Spleen (tissue), 7 donors: Measurements from ENCODE around the gene IL21R.

Source experiments
- CTCF ChIP-seq, 11 experiments: fragments of 200-600 bp in 7 of 11; fragments of 450-650 bp in 4 of 11; sonication (generic) in 4 of 11; IDR thresholded peaks in 8 of 11; conservative IDR thresholded peaks in 3 of 11; 1 replicate in 7 of 11; 2 replicates in 4 of 11; pipeline versions ENCODE4 v1.4.0 to v1.8.0; 2016 to 2021; ENCODE audit warnings: antibody characterized with exemption in 11 of 11, inconsistent platforms in 4 of 11, mild to moderate bottlenecking in 1 of 11
- POLR2A ChIP-seq, 3 donors: fragments of 450-650 bp; IDR thresholded peaks; one replicate each; pipeline ENCODE4 v1.5.1; 2017; ENCODE audit warnings: antibody characterized with exemption in 3 of 3, mild to moderate bottlenecking in 1 of 3
- donor health status: DM: no; HTN: no; CAD: no; lungs with moderate emphysema.
- donor health status: DM: no; HTN: no; CAD: no.
- donor health status: DM: no; HTN: no; CAD: no.

GRCh38 chr16:27379919-27380318, 22.1 kb upstream of the IL21R start:
- no peak for TF ChIP-seq POLR2A (IDR thresholded peaks at IDR 0.05)
- TF ChIP-seq CTCF (IDR thresholded peaks at IDR 0.05 in 8 of 11, conservative IDR thresholded peaks at IDR 0.05 in 3 of 11), result no peak
